Central memory CD4-positive, alpha-beta T cell (primary cell): ENCODE measurements around the gene PARD3.

Source experiments
- DNase-seq: peaks from one replicate; pipeline ENCODE4 v3.0.0; 2022

Gene PARD3

DNA sequence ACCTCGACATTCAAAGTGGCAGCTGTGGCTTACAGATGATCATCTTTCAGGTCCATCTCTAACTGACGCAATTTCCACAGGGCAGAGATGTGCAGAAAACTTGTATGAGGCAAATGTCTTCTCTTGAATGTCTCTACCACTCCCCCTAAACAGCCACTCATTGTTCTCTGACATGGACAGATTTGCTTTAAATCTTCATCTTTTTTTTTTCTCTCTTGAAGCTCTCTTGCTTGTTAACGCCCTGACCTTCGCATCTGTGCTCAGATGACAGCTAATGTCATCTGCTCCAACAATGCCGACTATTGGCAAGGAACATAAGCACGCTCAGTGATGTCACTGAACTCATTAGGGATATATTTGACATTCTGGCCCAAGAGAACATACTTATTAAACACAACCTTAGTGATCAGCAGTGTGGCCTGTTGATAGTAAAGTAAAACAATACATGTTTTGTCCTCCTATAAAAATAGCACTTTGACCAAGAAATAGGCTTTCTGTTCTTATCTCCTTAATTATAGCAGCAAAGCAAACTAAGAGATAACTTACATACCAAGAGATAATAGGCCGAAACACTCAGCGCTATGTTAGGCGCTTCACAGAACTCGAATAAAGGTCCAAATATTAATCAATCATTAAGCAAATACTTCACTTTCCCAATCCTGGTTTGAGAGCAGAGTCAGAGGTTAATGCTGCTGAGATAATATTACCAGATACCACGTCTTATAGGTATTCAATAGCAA is 583.5 kb downstream of the PARD3 start:
- DNase-seq = no peak

DNA sequence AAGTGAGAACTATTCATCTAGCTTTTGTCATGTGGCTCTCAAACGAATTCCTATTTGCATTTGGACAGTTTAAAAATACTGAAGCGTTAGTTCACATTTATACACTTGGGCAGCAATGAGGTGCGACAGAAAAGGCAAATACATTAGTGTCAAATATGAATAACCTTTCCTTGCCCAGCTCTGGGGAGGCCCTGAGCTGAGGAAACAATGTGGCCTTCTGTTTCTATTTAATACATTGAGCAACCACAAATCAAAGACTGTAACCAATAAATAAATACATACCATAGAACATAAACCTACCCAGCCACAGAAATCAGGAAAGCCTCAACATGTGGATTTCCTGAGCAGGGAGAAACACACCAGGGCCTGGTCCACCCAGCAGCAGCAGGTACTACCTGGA is 585.2 kb downstream of the PARD3 start:
- no peak for DNase-seq

DNA sequence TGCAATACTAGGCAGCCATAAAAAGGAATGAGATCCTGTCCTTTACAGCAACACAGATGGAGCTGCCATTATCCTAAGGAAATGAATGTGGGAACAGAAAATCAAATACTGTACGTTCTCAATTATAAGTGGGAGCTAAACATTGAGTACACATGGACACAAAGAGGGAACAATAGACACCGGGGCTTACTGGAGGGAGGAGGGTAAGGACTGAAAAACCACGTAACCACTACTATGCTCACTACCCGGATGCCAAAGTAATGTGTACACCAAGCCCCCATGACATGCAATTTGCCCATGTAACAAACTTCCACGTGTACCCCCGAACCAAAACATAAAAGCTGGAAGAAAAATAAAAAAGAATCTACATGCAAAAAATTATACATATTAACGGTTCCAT is 587.0 kb downstream of the PARD3 start:
- no peak for DNase-seq

DNA sequence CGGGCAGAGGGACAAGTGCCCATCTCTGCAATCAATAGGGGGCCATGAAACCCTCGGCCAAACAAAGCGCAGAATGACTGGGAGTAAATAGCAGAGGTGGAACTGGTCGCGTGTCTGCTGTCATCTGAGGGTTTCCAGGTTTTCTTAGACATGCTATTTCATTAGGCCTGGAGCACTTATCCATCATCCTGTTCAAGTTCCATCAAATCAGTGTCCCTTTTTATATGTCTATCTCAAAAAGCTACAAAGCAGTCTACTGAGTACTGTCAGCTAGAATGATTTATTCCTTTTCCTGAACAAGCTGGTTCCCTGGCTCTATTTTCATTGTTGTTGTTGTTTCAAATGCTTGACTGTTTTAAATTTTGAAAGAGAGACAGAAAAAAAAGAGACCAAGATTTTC is 590.5 kb downstream of the PARD3 start:
- no peak for DNase-seq

DNA sequence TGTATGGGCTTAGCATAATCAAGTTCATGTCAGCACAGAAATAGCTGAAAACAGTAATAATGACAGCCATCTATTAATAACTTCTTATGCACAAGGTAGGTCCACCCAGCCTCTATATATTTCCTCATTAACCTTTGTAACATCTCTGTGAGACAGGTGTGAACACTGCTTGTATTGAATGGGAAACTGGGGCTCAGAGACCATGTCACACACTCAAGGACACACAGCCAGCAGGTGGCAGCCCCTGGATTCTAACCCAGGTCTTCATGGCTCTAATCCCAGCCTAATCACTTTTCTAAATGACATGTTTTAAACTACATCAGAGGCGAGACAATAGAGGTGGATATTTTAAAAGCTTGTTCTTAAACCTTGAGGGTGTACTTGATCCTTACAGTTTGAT is 591.4 kb downstream of the PARD3 start:
- no peak for DNase-seq

DNA sequence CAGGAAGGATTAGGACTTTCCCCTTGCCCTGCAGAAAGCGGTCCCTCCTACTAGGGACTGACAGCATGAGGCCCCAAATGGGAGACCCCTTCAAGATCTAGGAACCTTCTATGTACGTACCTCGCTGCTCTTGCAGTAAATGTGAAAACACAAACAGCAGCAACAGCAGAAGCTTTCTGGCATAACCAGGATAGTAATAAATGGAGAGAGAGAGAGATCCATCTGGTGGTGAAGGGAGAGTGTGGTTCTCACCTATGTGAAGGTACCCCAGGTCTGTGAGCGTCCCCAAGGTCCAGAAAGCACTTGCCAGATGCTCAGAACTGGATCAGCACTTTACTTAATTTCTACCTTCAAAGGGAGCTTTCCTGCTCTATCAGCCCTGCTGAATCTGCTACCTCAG is 592.7 kb downstream of the PARD3 start:
- DNase-seq = no peak

DNA sequence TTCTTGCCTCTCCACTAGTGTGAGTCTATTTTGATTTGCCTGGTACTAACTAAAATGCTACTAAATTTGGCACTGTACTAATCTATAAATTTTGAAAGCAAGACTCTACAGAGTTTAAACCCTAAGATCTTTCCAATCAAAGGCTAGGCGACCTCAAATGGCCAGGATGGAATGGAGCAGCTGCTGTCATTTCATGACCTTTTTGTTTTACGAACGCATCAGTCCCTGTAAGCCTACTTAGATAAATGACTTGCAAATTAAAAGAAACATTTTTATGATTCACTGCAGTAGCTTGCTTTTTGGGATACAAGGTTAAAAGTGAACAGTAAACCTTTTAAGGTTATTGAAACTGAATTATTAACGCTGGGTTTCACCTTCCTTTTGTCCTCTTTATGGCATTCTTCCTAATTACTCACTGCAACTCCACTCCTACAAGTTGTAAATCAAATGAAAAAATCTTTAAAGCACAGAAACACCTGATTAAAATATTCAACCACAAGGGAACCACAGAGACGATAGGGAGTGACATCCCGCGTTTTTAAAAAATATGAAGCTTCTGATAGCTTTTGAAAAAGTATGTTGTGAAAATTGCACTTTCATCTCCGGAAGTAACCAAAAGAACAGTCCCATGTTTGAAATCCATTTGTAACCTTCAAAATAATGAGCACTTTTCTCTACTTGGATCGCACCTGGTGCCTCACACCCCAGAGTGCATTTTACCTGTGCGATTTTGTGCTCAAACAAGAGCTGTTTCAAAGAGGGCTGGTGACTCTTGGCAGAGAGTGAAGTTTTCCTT is 595.1 kb downstream of the PARD3 start:
- DNase-seq = no peak

DNA sequence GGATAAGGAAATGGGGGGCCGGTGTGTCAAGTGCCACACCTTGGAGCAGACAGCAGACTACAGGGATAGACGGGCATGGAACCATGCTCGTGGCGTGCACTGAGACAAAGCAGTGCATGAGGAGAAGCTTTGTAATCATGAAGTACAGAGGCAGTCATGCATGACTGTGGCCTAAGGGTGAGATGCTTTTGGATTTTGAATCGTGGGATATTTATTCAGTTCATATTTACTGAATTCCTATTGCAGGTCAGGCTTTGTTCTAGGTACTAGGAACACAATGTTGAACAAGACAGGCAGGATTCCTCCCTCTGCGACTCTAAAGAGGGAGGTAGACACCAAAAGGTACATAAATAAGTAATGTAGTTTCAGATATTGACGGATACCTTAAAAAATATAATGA is 597.6 kb downstream of the PARD3 start:
- DNase-seq = no peak

DNA sequence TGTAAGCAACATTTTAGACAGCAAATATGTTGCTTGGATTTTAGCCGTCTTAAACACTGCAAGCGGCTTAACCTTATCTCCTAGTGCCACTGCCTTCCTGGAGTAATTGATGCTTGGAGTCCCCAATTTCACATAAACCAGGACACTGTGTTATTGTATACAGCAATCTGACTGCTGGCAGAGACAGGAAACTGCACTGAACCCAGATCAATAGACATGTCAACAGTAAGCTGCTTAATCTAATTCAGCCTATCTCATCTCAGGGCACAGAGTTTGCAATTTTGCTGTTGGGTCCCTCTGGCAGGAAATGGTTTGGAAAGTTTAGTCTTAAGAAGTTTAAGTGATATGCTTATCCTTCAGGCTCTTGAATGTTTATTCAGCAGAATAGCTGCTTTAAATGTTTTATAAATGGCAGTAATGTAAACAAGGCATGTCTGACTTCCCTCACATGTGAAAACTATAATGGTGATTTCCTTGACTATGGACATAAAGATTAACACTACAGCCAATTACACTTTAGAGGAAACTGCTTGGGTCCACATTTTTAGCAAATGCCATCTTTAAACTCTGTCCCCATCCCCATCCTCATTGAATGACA is 598.6 kb downstream of the PARD3 start:
- no peak for DNase-seq

DNA sequence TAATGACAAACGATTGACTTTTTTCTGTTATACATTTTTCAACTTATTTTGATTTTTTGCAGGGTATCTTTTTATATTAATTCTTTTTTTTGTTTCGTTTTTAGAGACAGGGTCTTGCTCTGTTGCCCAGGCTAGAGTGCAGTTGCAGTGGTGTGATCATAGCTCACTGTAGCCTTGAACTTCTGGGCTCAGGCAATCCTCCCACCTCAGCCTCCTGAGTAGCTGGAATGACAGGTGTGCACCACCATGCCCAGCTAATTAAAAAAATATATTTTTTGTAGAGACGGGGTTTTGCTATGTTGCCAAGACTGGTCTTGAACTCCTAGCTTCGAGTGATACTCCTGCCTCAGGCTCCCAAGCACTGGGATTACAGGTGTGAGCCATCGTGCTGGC is 601.3 kb downstream of the PARD3 start:
- DNase-seq = no peak

DNA sequence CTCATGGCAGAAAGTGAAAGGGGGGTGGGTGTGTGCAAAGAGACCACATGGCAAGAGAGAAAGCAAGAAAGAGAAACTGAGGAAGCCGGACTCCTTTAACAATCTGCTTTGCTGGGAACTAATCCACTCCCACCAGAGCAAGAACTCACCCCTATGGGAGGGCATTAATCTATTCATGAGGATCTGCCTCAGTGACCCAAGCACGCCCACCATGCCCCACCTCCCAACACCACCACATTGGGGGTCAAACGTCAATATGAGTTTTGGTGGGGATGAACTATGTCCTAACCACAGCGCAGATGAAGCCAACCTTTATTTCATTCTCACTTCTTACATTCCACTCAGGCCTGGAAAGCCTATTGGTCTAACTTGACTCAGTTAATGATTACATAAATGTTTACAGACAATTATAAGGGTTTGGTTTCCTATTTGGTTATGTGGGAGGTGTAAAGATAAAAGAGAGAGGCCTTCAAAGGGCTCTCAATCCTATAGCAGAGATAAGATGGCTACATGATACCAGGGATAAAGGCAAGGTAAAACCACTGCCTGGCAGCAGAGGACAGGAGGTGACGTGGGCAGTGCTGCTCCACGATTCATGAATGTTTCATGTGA is 601.8 kb downstream of the PARD3 start:
- DNase-seq = no peak

DNA sequence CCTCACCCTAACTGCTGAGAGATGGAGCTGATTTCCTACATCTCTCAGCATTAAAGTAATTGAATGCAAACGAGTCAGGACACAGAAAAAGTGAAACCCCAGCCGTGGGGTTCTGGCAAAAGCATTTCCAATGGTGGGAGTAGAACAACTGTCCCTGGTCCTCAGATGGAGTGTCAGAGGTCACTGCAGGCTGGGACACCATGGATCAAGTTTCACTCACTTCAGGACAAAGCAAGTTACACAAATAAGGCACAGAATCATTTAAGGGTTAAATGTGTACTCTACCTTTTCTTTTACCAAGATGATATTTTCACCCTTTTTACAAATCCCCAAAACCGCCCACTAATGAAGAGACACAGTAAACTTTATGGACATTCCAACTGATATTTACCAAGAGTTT is 607.8 kb downstream of the PARD3 start:
- DNase-seq = no peak

DNA sequence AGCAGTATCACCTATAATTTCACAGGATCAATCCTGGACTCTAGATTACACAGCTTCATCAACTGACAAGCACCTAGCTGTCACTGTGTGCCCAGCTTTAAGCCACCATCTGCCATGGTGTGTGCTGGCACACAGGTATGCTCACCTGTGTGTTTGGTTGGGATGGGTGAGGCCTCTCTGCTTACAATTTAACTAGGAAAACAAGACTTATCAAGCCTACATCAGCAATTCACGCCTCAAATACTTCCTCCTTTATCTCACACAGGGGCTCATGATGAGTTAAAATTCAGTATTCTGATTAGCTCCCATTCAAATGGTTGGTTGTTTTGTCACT is 608.2 kb downstream of the PARD3 start:
- DNase-seq = no peak

DNA sequence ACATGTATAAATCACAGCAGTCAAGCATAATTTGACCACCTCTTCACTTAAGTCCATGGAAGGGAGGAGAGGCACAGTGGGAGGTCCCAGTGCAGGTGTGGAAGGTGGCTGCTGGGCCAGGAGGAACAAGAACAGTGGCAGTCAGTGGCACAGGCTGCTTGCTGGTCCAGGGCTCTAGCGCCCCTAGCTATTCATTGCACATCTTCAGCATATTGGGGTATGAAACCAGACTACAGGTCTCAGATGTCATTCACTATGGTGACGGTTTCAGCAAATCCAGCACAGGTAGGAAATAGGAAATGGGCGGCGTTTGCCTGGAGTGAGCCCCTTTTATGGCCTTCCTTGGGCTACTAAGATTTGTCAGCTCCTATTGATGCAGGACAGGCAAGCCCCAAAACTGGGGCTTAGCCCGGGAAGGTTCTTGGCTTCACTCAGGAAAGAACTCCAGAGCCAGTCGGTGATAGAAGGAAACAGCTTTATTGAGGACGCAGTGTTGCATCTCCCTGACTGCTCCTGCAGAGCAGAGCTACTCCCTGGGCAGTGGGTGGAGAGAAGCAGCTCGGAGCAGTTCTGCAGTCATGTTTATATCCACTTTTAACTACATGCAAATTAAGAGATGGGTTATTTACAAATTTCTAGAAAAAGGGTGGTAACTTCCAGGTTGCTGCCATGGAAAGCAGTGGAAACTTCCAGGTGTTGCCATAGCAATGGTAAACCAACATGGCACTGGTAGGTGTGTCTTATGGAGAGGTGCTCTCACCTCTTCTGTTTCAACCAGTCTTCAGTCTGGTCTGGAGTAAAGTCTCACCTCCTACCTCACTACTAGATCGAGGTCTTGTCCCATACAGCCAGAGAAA is 608.8 kb downstream of the PARD3 start:
- DNase-seq = no peak

DNA sequence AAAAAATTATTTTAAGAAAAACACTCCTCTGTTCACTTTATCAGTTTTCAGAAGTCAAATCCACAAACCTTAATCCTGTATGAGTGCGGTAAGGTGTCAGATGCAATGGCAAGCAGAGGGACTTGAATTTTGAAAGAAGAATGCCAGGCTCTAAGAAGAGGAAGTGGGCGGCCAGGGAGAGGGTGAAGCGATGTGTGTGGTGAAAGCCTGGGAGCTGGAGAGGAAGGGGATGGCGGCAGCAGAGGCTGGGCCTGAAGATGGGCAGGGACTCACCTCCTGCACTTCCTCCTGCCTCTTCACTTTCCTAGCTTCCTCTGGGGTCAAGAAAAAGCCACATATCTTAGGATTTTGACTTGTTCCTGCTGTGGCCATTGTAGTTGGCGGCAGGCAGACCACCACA is 609.6 kb downstream of the PARD3 start:
- DNase-seq = no peak

DNA sequence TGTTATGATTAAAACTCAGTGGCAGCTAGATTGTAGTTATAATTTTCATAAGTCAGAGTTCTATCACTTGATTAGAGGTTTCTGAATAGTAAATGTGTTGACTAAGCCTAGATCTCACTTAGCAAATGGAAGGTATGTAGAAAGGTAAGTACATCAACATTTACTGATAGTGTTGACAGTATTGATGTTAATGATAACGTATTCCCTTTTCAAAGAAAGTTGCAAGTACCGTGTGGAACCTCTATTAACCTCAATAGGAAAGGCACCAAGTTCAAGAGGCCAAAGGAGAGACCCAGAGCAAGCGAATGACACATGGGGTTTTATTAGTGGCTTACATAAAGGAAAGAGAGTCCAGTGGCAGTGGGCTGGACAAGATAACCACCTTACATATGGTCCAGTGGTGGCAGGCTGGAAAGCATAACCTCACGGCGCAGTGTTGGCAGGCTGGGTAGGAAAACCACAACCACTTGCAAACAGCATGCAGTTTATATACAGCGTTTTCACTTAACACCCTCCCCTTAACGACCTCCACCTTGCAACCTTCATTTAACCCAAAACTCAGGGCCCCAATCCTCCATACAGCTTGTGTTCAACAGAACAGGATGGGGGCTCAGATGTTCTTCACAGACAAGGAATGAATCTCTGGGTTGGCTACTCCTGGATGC is 611.0 kb downstream of the PARD3 start:
- DNase-seq = no peak

DNA sequence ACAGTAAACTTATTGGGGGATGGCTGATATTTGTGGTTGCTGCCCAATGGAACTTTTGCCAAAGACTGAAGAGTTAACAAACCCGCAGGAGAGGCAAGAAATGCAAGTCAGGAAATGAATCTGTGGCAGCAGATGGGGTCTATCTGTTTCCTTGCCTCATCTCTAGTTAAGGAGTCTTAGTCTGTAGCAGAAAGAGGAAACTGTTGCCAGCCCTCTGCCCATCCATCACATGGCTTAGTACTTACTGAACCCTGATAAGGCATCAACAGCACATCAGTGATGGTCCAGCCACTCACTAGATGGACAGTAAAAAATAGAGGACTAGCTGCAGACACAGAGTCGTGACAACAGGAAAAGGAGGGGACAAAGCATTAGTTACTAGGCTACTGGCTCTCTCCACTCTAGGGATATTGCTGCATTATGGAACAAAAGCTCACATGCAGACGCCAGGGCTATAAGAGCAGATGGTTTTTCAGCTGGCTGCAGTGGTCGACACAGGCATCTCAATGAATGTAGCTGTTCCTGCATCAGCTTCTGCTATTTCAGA is 614.7 kb downstream of the PARD3 start:
- no peak for DNase-seq

DNA sequence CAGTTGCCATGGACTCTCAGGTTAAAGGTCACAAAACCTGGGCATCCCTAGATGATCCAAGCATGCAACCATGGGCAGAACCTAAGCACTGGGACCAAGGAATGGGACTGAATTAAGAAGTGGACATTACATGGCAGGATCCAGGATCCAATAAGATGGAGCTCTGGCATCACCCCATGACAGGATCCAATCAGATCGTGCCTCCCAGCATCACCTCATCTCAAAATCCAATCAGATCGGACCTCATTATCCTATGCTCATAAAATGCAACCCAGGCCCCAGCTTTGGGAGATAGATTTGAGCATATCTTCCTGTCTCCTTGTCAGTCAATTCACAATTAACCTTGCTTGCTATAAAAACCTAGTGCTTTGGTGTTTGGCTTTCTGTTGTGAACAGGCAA is 616.1 kb downstream of the PARD3 start:
- no peak for DNase-seq

DNA sequence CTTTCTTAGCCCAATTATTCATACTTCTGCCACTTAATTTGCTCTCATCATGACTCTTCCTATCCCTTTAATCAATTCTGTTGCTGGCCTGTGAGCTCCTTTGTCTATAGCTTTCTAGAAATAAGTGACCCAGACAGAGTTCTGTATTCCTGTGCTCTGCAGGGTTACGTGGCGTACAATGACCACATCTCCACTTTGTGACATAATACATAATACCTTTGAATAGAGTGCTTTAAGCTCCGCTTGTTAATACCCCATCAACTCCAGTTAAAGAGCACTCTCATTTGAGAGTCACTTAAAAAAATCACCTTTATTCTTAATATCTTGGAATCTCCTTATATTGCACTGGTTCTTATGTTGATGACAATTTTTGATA is 619.0 kb downstream of the PARD3 start:
- DNase-seq = no peak

DNA sequence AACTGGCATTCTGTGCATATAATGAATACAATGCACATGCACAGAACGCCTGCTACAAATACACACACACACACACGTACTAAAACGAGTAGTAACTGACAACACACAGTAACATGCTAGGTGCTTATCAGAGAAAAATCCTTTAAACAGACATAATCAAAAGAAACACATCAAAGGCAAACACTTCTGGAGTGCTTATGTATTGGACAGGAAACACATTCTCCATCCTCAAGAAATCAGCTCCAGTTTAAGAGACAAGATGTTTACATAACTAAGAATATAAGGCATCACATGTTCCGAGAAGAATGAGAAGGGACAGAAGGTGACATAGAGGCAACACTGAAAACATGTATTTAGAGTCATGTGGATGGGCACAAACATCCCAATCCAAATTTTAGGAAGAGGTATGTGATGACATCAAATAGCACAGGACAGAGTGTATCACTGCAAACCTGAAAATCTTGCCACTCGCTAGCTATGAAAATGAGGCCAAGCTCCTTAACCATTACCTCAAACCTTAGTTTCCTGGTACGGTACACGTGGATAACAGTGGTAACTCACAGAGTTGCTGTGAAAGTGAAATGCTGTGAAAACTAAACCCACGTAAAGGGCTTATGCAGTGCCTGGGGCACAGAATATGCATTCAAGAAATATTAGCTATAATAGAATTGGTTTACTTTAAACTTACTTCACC is 619.6 kb downstream of the PARD3 start:
- no peak for DNase-seq

DNA sequence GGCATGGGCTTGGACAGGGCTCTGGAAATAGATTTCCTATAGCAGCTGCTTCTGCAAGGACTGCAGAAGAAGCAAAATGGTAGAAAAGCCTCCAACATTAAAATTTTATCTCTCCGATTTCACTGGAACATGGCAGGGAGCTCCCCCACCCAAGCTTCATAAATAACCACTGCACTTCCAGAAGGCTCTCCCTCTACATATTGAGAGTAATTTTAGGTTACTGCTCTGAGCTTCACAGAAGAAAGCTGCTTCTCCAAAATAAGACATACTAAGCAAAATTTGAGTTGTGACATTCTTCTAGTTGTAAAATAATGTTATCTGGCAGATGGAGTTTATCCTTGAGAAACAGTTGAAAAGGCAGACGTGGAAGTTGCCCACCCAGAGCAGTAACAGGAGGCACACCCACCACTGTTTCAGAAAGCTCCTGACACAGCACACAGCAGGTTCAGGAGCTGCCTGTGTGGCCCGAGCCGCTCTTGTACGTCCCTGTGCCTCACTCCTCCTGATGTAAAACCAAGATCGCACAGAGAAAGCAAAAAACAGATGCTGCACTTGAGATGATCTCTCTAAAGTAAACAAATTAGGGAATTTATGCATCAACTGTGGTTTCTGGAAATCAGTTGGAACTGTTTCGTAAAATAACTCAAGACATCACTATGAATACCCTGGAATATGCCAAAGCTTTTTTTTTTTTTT is 621.0 kb downstream of the PARD3 start:
- no peak for DNase-seq
